H9 (cell line): ENCODE results near the gene RCOR2. TPM values are rescaled to one million over a fixed set of nuclear protein-coding genes. Genes with fewer than 3 reads are reported as not detected.

Experiments used
- DNase-seq: peaks from one replicate; pipeline ENCODE4 v3.0.0-alpha.2; 2017
- H2AFZ ChIP-seq: one replicate; pipeline ENCODE4 v1.6.1; 2013; ENCODE audit warnings: mild to moderate bottlenecking, low read length, control low read depth, moderate library complexity
- H2AK5ac ChIP-seq: 2 replicates; pipeline ENCODE4 v1.6.1; 2013; ENCODE audit warnings: low read length, control low read depth, mixed read lengths; ENCODE audit not compliant: insufficient read length
- H2BK120ac ChIP-seq: one replicate; pipeline ENCODE4 v1.6.1; 2013; ENCODE audit warnings: low read depth, mild to moderate bottlenecking, low read length, control low read depth, inconsistent platforms; ENCODE audit not compliant: poor library complexity, severe bottlenecking
- H2BK12ac ChIP-seq: 2 replicates; pipeline ENCODE4 v1.6.1; 2013; ENCODE audit warnings: low read length, control low read depth, mixed read lengths, low read depth; ENCODE audit not compliant: insufficient read length
- H2BK15ac ChIP-seq: 2 replicates; pipeline ENCODE4 v1.6.1; 2013; ENCODE audit warnings: low read depth, low read length, control low read depth
- H2BK20ac ChIP-seq: one replicate; pipeline ENCODE4 v1.6.1; 2013; ENCODE audit warnings: low read depth, mild to moderate bottlenecking, low read length, control low read depth, inconsistent platforms; ENCODE audit not compliant: poor library complexity, severe bottlenecking
- H2BK5ac ChIP-seq: 2 replicates; pipeline ENCODE4 v1.6.1; 2013; ENCODE audit warnings: low read length, control low read depth, mixed read lengths; ENCODE audit not compliant: insufficient read length
- H3K14ac ChIP-seq: 2 replicates; pipeline ENCODE4 v1.6.1; 2013; ENCODE audit warnings: low read length, control low read depth; ENCODE audit not compliant: insufficient read depth
- H3K18ac ChIP-seq: 2 replicates; pipeline ENCODE4 v1.6.1; 2013; ENCODE audit warnings: low read depth, mild to moderate bottlenecking, mixed read lengths, low read length, control low read depth; ENCODE audit not compliant: insufficient read length
- H3K23ac ChIP-seq: 2 replicates; pipeline ENCODE4 v1.6.1; 2013; ENCODE audit warnings: low read length, control low read depth, mixed read lengths, low read depth; ENCODE audit not compliant: insufficient read length
- H3K23me2 ChIP-seq: 2 replicates; pipeline ENCODE4 v1.6.1; 2013; ENCODE audit warnings: low read depth, mild to moderate bottlenecking, mixed read lengths, low read length, control low read depth; ENCODE audit not compliant: insufficient read length, poor library complexity, severe bottlenecking
- H3K27ac ChIP-seq: 2 replicates; pipeline ENCODE4 v1.5.1; 2013; ENCODE audit warnings: low read length, control low read depth, mixed read lengths, low read depth; ENCODE audit not compliant: insufficient read length
- H3K27me3 ChIP-seq: 2 replicates; pipeline ENCODE4 v1.6.1; 2013; ENCODE audit warnings: low read length, control low read depth, inconsistent platforms; ENCODE audit not compliant: insufficient read depth
- H3K4ac ChIP-seq: 2 replicates; pipeline ENCODE4 v1.6.1; 2013; ENCODE audit warnings: low read depth, mild to moderate bottlenecking, control low read depth, inconsistent platforms, low read length, moderate library complexity
- H3K4me1 ChIP-seq: 2 replicates; pipeline ENCODE4 v1.6.1; 2013; ENCODE audit warnings: low read length, control low read depth, inconsistent platforms; ENCODE audit not compliant: insufficient read depth
- H3K4me2 ChIP-seq: 2 replicates; pipeline ENCODE4 v1.6.1; 2013; ENCODE audit warnings: low read length, control low read depth, mixed read lengths; ENCODE audit not compliant: insufficient read length, insufficient read depth
- H3K56ac ChIP-seq: 2 replicates; pipeline ENCODE4 v1.6.1; 2013; ENCODE audit warnings: low read depth, mild to moderate bottlenecking, mixed read lengths, low read length, control low read depth; ENCODE audit not compliant: insufficient read length
- H3K79me1 ChIP-seq: 2 replicates; pipeline ENCODE4 v1.6.1; 2013; ENCODE audit warnings: low read depth, mild to moderate bottlenecking, moderate library complexity, low read length, control low read depth, inconsistent platforms; ENCODE audit not compliant: insufficient read depth, poor library complexity, severe bottlenecking
- H3K79me2 ChIP-seq: 2 replicates; pipeline ENCODE4 v1.6.1; 2013; ENCODE audit warnings: low read length, control low read depth, inconsistent platforms; ENCODE audit not compliant: insufficient read depth
- H3K9ac ChIP-seq: 2 replicates; pipeline ENCODE4 v1.6.1; 2013; ENCODE audit warnings: low read length, control low read depth, mixed read lengths; ENCODE audit not compliant: insufficient read length; ENCODE audit errors: extremely low read depth
- H3K9me3 ChIP-seq: one replicate; pipeline ENCODE4 v1.6.1; 2013; ENCODE audit warnings: low read depth, low read length, inconsistent platforms; ENCODE audit not compliant: control insufficient read depth
- H3T11ph ChIP-seq: one replicate; pipeline ENCODE4 v1.6.1; 2013; ENCODE audit warnings: mild to moderate bottlenecking, low read length, control low read depth, inconsistent platforms
- H4K20me1 ChIP-seq: one replicate; pipeline ENCODE4 v1.6.1; 2013; ENCODE audit not compliant: control insufficient read depth, insufficient read length, insufficient read depth
- H4K5ac ChIP-seq: 2 replicates; pipeline ENCODE4 v1.6.1; 2013; ENCODE audit warnings: low read depth, mild to moderate bottlenecking, mixed read lengths, low read length, control low read depth; ENCODE audit not compliant: insufficient read length
- H4K8ac ChIP-seq: replicated peaks from 2 replicates; pipeline ENCODE4 v1.6.1; 2013; ENCODE audit warnings: low read length, control low read depth, mixed read lengths, low read depth; ENCODE audit not compliant: insufficient read length
- H4K91ac ChIP-seq: 2 replicates; pipeline ENCODE4 v1.6.1; 2013; ENCODE audit warnings: low read depth, mild to moderate bottlenecking, moderate library complexity, mixed read lengths, low read length, control low read depth; ENCODE audit not compliant: insufficient read length
- H3K27ac Mint-ChIP-seq, 3 experiments: 2 replicates in 2 of 3; 3 replicates in 1 of 3; pipeline ENCODE4 v1.8.0; 2020 to 2021; ENCODE audit warnings: mixed read lengths in 3 of 3, mild to moderate bottlenecking in 1 of 3, moderate library complexity in 1 of 3
- H3K27me3 Mint-ChIP-seq: 2 replicates; pipeline ENCODE4 v1.8.0; 2021; ENCODE audit warnings: low read depth, mild to moderate bottlenecking, moderate library complexity, mixed read lengths
- H3K36me3 Mint-ChIP-seq, 3 experiments: 2 replicates in 2 of 3; 3 replicates in 1 of 3; pipeline ENCODE4 v1.8.0; 2020 to 2021; ENCODE audit warnings: low read depth in 3 of 3, mixed read lengths in 3 of 3; ENCODE audit not compliant: insufficient read depth in 1 of 3
- H3K4me1 Mint-ChIP-seq, 2 experiments: 2 replicates each; pipeline ENCODE4 v1.8.0; 2020; ENCODE audit warnings: mixed read lengths in 2 of 2
- H3K4me3 Mint-ChIP-seq, 2 experiments: 2 replicates in 1 of 2; 3 replicates in 1 of 2; pipeline ENCODE4 v1.8.0; 2020 to 2021; ENCODE audit warnings: mild to moderate bottlenecking in 2 of 2, mixed read lengths in 2 of 2, moderate library complexity in 1 of 2
- H3K9me3 Mint-ChIP-seq, 2 experiments: 2 replicates in 1 of 2; 3 replicates in 1 of 2; pipeline ENCODE4 v1.8.0; 2020; ENCODE audit warnings: mild to moderate bottlenecking in 2 of 2, mixed read lengths in 2 of 2, moderate library complexity in 1 of 2
- WGBS: extraction: QIAGEN DNeasy Blood & Tissue Kit; methylation state at CpG from one replicate; pipeline ENCODE4 v1.1.7; 2013; ENCODE audit warnings: missing lambda C conversion rate, low lambda C conversion rate, mixed read lengths; ENCODE audit not compliant: insufficient read length; ENCODE audit errors: extremely low coverage; 5-methylcytosine and 5-hydroxymethylcytosine counted together
- total RNA-seq: library from RNA; stranded (reverse); gene quantifications from 2 replicates; pipeline ENCODE4 v1.2.1, GENCODE V29; 2021
- TF ChIP-seq, protein P1 (sequence below): fragments of 200-600 bp; sonication (generic); conservative IDR thresholded peaks from 3 replicates; pipeline ENCODE4 v1.8.0; 2021; ENCODE audit warnings: antibody characterized with exemption, mild to moderate bottlenecking

The RCOR2 gene
- total RNA-seq, 1 experiment from 2014 or later: 118 TPM

DNA sequence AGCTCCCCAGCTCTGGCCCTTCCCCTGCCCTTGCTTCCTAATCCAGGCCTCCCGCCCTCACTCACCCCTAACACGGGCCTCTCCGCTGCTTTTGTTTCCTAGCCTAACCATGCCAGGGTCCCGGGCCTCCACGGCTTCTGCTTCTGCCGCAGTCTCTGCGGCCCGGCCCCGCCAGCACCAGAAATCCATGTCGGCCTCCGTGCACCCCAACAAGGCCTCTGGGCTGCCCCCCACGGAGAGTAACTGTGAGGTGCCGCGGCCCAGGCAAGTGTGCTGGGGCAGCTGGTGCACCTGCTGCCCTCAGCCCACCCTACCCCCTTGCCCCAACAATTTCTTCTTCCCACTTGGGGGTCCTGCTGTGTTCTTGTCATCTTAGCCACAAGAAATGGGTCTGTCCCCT is 13.1 kb downstream of the RCOR2 start:
- H3K36me3 Mint-ChIP-seq: peaks cover 38 to 74% (median 70%) of the 10 kb centered on the region in 3 experiments; a peak in 6 of 7 replicates
- H3K27ac Mint-ChIP-seq: peak overlapping the region; percentile 58 to 85 (median 67); a peak in 4 of 7 replicates

More for the DNA sequence above, 13.1 kb downstream of the RCOR2 start:
- Histone ChIP-seq H3K23me2 (no peaks in the 10 kb centered on the region), H3K79me2 (no peaks in the 10 kb centered on the region), H3K9me3 (no peaks in the 10 kb centered on the region), H3K23ac (no peak overlapping the region), H2BK20ac (no peak overlapping the region), H3K79me1 (no peaks in the 10 kb centered on the region), H2BK12ac (no peak overlapping the region), H2AFZ (no peak overlapping the region), H3K14ac (no peak overlapping the region), H4K8ac (no peak overlapping the region), H3K18ac (no peak overlapping the region), H4K91ac (no peak overlapping the region), H3T11ph (no peak overlapping the region), H4K20me1 (no peaks in the 10 kb centered on the region), H3K56ac (no peak overlapping the region), H2BK120ac (no peak overlapping the region), H3K4ac (no peak overlapping the region), H4K5ac (no peak overlapping the region), H2AK5ac (no peak overlapping the region), H3K9ac (no peak overlapping the region), H3K4me2 (no peak overlapping the region), H3K27me3 (no peaks in the 10 kb centered on the region), H3K4me1 (no peaks in the 10 kb centered on the region; the same call in 1 of the 2 replicates), H2BK5ac (no peak overlapping the region), H2BK15ac (no peak overlapping the region), H3K27ac (no peak overlapping the region)
- Mint-ChIP-seq H3K4me3 (no peak overlapping the region), H3K4me1 (peaks cover 15 to 43% of the 10 kb centered on the region in 2 experiments), H3K9me3 (no peaks in the 10 kb centered on the region), H3K27me3 (no peaks in the 10 kb centered on the region)
- no peak for DNase-seq
- no CpG with 5 or more reads among the region's 14 CpGs for WGBS
- TF ChIP-seq, protein P1, sequence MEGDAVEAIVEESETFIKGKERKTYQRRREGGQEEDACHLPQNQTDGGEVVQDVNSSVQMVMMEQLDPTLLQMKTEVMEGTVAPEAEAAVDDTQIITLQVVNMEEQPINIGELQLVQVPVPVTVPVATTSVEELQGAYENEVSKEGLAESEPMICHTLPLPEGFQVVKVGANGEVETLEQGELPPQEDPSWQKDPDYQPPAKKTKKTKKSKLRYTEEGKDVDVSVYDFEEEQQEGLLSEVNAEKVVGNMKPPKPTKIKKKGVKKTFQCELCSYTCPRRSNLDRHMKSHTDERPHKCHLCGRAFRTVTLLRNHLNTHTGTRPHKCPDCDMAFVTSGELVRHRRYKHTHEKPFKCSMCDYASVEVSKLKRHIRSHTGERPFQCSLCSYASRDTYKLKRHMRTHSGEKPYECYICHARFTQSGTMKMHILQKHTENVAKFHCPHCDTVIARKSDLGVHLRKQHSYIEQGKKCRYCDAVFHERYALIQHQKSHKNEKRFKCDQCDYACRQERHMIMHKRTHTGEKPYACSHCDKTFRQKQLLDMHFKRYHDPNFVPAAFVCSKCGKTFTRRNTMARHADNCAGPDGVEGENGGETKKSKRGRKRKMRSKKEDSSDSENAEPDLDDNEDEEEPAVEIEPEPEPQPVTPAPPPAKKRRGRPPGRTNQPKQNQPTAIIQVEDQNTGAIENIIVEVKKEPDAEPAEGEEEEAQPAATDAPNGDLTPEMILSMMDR: no peak
